ENCODE results near the gene MRPS26.
A peak's percentile ranks its signal among the peaks of the same experiment; 100 is the strongest.

The MRPS26 gene

DNA sequence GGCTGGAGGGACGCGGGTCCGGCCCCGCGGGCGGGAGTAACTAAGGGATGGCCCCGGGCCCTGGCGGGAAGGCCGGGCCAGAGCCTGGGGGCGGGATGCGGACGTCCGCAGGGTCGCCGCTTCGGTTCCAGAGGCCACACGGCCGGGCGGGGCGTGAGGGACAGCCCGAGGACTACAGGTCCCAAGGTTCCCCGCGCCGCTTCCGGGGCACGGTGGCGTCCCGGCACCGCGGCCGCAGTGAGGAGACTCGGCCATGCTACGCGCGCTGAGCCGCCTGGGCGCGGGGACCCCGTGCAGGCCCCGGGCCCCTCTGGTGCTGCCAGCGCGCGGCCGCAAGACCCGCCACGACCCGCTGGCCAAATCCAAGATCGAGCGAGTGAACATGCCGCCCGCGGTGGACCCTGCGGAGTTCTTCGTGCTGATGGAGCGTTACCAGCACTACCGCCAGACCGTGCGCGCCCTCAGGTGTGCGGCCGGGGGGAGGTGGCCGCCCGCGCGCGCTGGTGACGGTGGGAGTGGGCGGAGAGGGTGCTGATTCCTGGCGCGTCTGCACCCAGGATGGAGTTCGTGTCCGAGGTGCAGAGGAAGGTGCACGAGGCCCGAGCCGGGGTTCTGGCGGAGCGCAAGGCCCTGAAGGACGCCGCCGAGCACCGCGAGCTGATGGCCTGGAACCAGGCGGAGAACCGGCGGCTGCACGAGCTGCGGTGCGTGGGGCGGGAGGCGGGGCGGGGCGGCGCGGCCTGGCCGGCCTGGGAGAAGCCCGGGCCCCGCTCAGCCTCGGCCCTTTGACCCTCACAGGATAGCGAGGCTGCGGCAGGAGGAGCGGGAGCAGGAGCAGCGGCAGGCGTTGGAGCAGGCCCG is at the start of gene MRPS26:
TSS of gene MRPS26 (plus strand) at position 237 of the 861 bp plus-strand sequence. CDS start at position 254, 17 bp downstream.
- peak within 1 kb of the TSS; percentile 93 for H3K27ac ChIP-seq
- TF ChIP-seq ZFX (IDR thresholded peaks at IDR 0.05), result peak; percentile 97
- TF ChIP-seq, protein P1, sequence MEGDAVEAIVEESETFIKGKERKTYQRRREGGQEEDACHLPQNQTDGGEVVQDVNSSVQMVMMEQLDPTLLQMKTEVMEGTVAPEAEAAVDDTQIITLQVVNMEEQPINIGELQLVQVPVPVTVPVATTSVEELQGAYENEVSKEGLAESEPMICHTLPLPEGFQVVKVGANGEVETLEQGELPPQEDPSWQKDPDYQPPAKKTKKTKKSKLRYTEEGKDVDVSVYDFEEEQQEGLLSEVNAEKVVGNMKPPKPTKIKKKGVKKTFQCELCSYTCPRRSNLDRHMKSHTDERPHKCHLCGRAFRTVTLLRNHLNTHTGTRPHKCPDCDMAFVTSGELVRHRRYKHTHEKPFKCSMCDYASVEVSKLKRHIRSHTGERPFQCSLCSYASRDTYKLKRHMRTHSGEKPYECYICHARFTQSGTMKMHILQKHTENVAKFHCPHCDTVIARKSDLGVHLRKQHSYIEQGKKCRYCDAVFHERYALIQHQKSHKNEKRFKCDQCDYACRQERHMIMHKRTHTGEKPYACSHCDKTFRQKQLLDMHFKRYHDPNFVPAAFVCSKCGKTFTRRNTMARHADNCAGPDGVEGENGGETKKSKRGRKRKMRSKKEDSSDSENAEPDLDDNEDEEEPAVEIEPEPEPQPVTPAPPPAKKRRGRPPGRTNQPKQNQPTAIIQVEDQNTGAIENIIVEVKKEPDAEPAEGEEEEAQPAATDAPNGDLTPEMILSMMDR (conservative IDR thresholded peaks at IDR 0.05), result no peak

DNA sequence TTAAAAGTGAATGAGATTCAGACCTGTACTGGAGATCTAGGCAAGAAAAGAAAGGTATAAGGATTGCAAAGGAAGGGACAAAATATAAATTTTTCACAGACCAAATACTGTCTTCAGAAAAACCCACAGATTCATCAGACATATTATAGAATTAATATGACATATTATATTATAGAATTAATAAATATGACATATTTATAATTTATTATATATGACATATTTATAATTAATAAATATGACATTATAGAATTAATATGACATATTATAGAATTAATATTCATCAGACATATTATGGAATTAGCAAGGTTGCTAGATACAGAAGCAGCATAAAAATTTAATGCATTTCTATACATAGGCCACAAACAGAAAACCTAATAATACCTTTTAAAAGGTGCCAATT is 47.1 kb upstream of the MRPS26 start:
- TF ChIP-seq ZFX (IDR thresholded peaks at IDR 0.05), result no peak
- TF ChIP-seq, protein P1 (conservative IDR thresholded peaks at IDR 0.05), result no peak
- H3K27ac ChIP-seq, result no peak overlapping the region

DNA sequence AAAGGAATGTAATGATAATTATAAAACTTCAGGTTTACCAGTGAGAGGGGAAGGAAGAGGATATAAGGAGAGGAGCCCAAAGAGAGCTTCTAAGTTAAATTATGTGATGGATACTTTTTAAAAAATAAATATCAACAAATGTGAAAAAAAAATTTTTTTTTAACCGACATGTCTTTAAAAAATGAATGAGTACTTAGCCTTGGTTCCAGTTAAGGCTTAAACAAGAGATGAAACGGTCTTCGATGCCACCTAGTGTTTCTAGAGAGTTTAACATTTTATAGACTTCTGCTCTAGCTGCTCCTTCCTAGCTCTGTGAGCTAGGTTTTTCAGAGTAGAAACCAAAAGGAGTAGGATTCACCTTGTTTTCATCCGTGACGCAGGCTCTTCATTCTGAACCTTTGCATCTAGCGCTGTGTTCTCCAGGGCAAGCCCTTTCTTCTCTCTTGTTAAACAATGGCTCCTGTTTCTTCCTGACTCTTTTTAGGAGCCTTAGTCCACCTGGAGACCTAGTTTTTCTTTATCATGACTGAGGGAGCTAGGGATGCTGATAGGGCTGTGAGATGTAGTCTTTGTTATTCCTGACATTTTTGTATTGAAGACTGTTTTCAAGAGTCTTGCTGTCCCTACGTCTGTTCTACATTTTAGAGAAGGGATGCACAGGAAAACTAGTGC is 44.9 kb upstream of the MRPS26 start:
- H3K27ac ChIP-seq, result no peak overlapping the region
- TF ChIP-seq, protein P1 (conservative IDR thresholded peaks at IDR 0.05), result peak; percentile 71
- TF ChIP-seq ZFX (IDR thresholded peaks at IDR 0.05), result no peak

DNA sequence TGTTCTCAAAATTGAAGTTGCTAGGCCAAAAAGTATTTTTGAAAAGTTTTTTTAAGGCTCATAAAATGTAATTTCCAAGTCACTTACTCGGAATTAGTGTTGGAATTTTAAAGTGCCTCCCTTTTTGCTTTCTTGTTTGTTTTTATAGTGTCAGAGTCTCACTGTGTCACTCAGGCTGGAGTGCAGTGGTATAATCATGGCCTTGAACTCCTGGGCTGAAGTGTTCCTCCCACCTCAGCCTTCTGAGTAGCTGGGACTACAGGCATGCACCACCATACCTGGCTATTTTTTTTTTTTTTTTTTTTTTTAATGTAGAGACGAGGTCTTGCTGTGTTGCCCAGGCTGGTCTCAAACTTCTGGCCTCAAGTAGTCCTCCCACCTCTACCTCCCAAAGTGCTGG is 42.4 kb upstream of the MRPS26 start:
- no peak overlapping the region for H3K27ac ChIP-seq
- no peak for TF ChIP-seq ZFX (IDR thresholded peaks at IDR 0.05)
- TF ChIP-seq, protein P1 (conservative IDR thresholded peaks at IDR 0.05), result no peak

DNA sequence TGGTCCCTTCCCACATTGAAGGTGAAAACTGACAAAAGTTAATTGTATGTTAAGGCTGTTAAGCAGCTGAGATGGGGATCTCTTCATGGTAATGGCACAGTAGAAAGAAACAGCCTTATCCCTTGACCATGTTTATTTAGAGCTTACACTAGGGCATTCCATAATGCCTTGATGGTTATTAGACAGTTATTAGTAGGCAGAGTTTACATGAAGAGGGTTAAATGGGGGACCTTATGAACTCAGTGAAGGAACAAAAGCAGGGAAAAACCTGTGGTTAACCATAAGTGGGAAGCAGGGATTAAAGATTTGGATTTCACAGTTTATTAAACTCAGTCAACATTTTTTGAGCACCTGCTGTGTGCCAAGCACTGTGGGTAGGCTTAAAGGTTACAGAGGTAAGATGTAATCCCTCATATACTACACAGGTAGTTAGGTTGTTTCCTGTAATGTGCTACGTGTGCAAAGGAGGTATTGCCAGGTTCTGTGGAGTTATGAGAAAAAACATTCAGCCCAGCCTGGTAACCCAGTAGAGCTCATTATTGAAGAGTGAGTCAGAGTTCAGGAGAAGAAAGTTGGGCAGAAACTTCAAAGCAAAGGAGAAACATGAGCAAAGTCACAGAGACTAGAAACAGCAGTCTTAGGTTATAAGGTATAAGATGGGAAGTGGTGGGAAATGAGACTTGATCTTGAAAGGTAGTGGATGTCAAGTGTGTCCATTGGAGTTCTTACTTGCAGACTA is 34.7 kb upstream of the MRPS26 start:
- no peak for TF ChIP-seq ZFX (IDR thresholded peaks at IDR 0.05)

DNA sequence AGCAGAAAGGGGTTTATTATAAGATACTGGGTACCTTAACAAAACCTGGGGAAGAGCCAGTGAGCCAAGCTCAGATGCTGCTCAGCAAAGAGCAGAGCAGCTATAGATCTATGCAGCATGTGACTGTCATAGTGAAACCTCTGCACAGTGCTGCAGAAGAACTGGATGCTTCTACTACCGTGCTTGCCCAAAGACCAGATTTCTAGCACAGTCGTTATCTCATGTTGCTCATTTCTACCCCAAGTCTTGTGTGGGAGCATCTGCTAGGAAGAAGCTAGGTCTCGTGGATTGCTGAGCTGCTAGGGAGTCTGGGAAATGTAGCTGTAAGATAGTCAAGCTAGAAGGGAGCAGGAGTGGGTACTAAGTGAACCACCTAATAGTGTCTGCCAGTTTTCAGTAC is 34.1 kb upstream of the MRPS26 start:
- H3K27ac ChIP-seq, result no peak overlapping the region
- TF ChIP-seq, protein P1 (conservative IDR thresholded peaks at IDR 0.05), result no peak
- no peak for TF ChIP-seq ZFX (IDR thresholded peaks at IDR 0.05)

More for the DNA sequence above, 34.7 kb upstream of the MRPS26 start:
- H3K27ac ChIP-seq, result no peak overlapping the region

DNA sequence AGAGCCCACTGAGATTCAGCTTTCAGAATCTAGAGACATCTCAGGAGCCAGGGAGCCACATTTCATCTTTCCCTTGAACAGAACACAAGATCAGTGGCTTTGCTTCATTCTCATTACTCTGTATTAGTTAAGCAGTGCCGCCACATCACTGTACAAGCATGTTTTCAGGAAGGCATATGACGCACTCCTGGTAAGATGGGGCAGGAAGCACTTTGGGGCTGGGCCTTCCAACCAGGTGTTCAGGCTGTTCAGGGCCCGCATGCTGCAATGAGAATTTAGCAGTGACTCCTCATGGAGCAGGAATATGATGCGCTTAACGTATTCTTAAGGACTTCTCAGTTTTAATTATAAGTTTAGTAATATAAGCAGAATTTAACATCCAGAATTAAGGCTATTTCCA is 32.1 kb upstream of the MRPS26 start:
- no peak overlapping the region for H3K27ac ChIP-seq
- TF ChIP-seq, protein P1 (conservative IDR thresholded peaks at IDR 0.05), result no peak
- no peak for TF ChIP-seq ZFX (IDR thresholded peaks at IDR 0.05)

Data from C4-2B (cell line).